Omental fat pad (tissue), 4 donors: ENCODE measurements around the gene GLB1L3. TPM values are rescaled to one million over a fixed set of nuclear protein-coding genes. Genes with fewer than 3 reads are reported as not detected.

Experiments used
- ATAC-seq: fragments of 150-250 bp; one replicate; pipeline ENCODE4 v1.9.1; 2016; ENCODE audit warnings: mild to moderate bottlenecking, moderate library complexity; ENCODE audit not compliant: low FRiP score
- DNase-seq: peaks from one replicate; pipeline ENCODE4 v3.0.0-alpha.2; 2019; ENCODE audit warnings: low spot score
- total RNA-seq, 4 donors: library from RNA; depleted of rRNA; stranded (reverse); fragments of >200 nt; gene quantifications; one replicate each; pipeline ENCODE4 v1.1.0, GENCODE V29; 2016
- TF ChIP-seq, protein P1 (sequence below), 3 donors: fragments of 450-650 bp; IDR thresholded peaks; one replicate each; pipeline ENCODE4 v1.5.1; 2016 to 2017; ENCODE audit warnings: antibody characterized with exemption in 3 of 3, mild to moderate bottlenecking in 3 of 3, moderate library complexity in 2 of 3

Gene GLB1L3
- total RNA-seq, 4 donors from 2014 or later, result not detected

DNA sequence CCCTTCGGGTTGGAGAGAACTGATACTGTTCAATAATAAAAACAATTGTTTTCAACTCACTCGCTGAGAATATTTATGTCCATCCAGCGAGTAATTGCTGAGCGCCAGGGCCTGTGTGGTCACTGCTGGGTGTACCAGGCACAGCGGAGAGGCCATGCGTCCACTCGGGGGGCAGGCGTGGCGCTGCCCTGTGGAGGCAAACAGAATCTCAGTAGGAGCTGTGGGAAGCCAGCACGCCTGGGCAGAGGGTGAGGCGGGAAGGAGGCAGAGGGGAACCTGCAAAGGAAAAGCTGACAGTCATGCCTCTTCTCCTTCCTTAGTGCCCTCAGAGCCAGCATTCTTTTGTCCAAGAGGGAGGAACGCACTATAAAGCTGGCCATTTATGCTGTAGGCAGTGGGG lies 11.4 kb downstream of the GLB1L3 start:
- TF ChIP-seq, protein P1, sequence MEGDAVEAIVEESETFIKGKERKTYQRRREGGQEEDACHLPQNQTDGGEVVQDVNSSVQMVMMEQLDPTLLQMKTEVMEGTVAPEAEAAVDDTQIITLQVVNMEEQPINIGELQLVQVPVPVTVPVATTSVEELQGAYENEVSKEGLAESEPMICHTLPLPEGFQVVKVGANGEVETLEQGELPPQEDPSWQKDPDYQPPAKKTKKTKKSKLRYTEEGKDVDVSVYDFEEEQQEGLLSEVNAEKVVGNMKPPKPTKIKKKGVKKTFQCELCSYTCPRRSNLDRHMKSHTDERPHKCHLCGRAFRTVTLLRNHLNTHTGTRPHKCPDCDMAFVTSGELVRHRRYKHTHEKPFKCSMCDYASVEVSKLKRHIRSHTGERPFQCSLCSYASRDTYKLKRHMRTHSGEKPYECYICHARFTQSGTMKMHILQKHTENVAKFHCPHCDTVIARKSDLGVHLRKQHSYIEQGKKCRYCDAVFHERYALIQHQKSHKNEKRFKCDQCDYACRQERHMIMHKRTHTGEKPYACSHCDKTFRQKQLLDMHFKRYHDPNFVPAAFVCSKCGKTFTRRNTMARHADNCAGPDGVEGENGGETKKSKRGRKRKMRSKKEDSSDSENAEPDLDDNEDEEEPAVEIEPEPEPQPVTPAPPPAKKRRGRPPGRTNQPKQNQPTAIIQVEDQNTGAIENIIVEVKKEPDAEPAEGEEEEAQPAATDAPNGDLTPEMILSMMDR (IDR thresholded peaks at IDR 0.05), result no peak
- DNase-seq, result no peak
- ATAC-seq, result no peak

DNA sequence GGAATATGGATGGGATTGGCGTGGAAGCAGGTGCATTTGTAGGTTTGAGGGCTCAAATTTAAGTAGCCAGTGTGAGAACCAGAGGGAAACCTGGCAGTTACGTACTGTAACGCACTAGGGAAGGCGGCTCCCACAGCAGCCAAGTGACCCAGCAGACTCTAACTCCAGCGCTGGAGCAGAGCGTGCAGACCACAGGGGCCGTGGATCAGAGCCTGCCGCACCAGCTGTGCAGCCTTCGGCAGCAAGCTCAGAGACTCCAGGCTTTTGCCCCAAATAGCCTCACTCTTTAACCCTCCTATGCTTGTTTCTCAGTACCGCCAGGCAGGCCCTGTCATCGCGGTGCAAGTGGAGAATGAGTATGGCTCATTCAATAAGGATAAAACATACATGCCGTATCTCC lies 12.3 kb downstream of the GLB1L3 start:
- no peak for ATAC-seq
- TF ChIP-seq, protein P1 (IDR thresholded peaks at IDR 0.05), result no peak
- DNase-seq, result no peak

DNA sequence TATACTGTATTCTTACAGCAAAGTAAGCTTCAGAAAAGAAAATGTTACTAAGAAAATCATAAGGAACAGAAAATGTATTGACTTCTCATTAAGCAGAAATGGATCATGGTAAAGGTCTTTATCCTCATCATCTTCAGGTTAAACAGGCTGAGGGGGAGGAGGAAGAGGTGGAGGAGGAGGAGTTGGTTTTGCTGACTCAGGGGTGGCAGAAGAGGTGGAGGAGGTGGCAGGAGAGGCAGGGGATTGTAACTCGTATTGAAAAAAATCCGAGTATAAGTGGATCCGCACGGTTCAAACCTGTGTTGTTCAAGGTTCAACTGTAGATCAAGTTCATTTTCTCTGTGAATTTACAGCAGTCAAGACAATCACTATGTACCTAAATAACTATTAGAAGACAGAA lies 13.0 kb downstream of the GLB1L3 start:
- no peak for DNase-seq
- no peak for ATAC-seq
- TF ChIP-seq, protein P1 (IDR thresholded peaks at IDR 0.05), result no peak

DNA sequence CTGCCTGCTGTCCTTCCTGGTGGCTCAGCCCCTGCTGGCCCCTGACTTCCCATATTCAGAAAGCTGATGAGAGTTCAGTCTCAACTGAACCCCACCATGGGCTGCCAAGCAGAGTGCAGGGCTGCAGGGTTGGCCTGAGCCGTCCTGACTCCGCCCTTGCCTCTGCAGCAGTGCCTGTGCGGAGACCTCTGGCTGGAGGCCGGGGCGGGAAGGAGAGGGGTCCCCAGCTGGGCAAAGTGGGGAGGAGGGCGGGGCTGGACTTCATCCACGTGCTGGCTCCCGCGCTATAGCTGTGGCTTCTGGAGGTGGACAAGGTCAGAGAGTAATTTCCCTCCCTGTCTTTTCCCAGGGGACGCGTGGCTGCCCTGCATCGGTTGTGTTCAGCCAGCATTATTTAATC lies 13.6 kb downstream of the GLB1L3 start:
- DNase-seq, result no peak

DNA sequence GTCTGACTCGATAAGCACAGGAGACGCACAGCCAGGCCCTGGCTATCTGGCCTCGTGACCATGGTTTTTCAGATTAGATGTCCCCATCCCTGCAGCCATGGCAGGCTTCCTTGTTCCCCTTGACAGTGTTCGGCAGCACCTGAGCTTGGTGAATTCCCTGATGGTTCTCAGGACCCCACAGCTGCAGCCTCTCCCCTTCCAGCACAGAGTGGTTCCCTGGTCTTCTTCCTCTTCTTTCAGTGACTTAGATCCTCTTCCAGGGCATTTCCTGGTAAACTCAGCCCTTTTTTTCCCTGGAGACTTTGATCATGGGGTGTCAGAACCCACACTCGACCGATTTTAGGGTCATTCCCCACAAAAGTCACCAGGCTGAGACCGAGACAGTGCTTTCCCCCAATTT lies 14.5 kb downstream of the GLB1L3 start:
- TF ChIP-seq, protein P1 (IDR thresholded peaks at IDR 0.05), result no peak
- DNase-seq (no peak), ATAC-seq (no peak)

More for the DNA sequence above, 13.6 kb downstream of the GLB1L3 start:
- TF ChIP-seq, protein P1 (IDR thresholded peaks at IDR 0.05), result no peak
- no peak for ATAC-seq

DNA sequence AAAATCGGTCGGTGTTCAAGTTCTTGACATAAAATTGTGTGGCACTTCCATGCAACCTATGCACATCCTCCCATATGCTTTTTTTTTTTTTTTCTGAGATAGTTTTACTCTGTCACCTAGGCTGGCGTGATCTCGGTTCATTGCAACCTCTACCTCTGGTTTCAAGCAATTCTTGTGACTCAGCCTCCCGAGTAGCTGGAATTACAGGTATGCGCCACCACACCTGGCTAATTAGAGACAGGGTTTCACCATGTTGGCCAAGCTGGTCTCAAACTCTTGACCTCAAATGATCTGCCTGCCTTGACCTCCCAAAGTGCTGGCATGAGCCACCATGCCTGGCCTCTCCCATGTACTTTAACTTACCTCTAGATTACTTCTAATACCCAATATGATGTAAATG lies 15.0 kb downstream of the GLB1L3 start:
- DNase-seq, result no peak
- TF ChIP-seq, protein P1 (IDR thresholded peaks at IDR 0.05), result no peak
- ATAC-seq, result no peak

DNA sequence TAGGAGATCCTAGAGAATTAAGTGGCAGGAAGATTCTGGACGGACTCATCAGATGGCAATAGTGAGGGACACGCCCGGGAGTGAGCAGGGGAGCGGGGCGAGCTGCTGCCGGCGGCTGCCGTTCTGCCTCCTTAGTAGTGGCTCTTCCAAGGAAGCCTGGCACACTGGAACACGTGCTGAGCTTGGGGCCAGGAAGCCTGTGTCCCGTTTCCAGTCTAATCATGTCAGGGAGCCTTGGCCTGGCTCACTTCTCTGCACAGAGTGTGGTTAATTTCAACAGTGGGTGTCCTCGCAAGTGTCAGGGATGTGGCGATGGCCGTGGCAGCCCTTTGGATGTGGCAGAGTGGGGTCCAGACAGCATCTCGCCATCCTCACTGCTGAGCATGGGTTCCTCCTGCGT lies 16.5 kb downstream of the GLB1L3 start:
- ATAC-seq (no peak), DNase-seq (no peak)
- TF ChIP-seq, protein P1 (IDR thresholded peaks at IDR 0.05), result no peak
